D341Med (cell line): ENCODE measurements around the gene THSD4.

Source experiments
- DNase-seq: peaks from one replicate; pipeline ENCODE4 v3.0.0; 2012; ENCODE audit warnings: low spot score

Gene THSD4

GRCh38 chr15:71591057-71591456 is 475.8 kb downstream of the THSD4 start:
- no peak for DNase-seq

DNA sequence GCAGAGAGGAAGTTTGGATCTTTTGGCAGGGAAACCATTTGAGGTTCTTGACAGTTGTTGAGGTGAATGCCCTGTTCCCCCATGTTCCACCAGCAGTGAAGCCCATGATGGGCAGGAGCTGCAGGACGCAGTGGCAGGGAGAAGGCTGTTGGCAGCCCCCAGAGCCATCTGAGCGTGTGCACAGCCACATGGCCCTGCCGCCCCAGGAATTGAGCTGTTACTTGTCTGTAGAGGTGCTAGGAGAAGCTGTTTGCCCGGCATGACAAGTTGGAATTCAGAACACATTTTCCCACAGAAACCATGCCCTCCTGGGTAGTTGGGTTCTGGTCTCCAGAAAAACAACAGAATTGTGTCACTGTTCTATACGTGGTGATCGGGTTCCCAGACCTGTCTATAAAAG is 476.9 kb downstream of the THSD4 start:
- no peak for DNase-seq

- DNase-seq, result no peak
Measured at GRCh38 chr15:71595846-71596553, 480.7 kb downstream of the THSD4 start.

- no peak for DNase-seq
Measured at GRCh38 chr15:71596672-71597071, 481.4 kb downstream of the THSD4 start.

DNA sequence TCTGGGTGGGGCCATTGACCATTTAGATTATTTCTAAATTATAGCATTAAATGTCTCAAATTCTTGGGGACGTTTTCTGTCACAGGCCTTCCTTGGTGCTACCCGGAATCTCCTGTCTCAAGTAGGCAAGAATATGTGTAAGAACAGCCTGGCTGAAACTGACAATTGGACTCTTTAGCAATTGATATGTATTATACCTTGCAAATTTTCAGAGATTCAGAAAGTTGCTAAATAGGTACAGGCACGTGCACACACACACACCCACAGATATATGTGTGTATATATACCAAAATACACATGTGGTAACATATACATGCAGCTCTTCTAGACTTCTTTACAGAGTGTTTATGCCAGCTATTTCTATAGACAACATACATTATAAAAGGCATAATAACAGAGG is 481.9 kb downstream of the THSD4 start:
- DNase-seq, result no peak

- DNase-seq, result no peak
Measured at GRCh38 chr15:71597637-71598036, 482.4 kb downstream of the THSD4 start.

DNA sequence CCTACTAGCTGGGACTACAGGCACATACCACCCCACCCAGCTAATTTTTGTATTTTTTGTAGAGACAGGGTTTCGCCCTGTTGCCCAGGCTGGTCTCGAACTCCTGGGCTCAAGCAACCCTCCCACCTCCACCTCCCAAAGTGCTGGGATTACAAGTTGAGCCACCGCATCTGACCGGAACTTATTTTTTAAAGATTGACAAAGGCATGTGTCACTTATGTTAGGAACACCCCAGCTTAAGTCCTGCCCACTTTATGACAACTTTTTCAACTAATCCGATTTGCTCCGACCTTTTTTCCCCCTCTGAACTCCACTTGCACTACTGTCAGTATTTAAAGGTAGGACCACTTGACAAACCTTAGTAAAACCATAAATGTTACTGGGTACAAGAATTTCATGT is 483.5 kb downstream of the THSD4 start:
- DNase-seq, result no peak

DNA sequence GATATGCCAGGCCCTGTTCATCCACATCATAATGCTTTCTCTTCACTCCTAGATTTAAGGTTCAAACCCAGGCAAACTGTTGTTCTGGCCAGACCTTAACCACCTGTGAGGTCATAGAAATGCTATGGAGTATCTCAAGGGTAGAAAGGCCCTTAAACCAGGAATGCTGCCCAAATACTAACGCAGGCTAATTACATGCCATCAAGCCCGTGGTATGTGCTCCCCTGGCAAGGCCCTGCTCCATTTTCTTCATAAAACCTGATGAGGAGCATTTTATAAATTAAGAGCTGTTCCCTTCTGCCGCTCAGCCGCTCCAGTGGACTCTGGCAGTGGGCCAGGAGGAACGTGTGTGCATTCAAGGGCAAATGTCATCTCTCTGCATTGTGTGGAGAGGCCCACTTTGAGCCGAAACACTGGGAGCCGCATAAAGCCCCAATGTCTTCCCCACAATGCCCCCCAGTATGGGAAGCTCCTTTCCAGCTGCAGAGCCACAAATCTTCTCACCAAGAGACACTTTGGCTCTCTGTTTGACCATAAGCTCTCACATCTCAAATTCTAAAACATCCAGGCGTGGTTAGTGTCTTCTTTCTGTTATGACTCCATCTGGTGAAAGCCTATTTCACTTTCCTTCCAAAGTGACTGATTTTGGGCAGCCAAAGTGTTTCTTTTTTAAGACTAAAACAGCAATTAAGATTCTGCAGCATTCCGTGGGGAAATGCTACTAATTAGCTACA is 484.3 kb downstream of the THSD4 start:
- no peak for DNase-seq

- no peak for DNase-seq
Measured at GRCh38 chr15:71600237-71600636, 485.0 kb downstream of the THSD4 start.

- DNase-seq, result no peak
Measured at GRCh38 chr15:71601038-71601834, 486.0 kb downstream of the THSD4 start.

- no peak for DNase-seq
Measured at GRCh38 chr15:71603379-71603778, 488.1 kb downstream of the THSD4 start.

DNA sequence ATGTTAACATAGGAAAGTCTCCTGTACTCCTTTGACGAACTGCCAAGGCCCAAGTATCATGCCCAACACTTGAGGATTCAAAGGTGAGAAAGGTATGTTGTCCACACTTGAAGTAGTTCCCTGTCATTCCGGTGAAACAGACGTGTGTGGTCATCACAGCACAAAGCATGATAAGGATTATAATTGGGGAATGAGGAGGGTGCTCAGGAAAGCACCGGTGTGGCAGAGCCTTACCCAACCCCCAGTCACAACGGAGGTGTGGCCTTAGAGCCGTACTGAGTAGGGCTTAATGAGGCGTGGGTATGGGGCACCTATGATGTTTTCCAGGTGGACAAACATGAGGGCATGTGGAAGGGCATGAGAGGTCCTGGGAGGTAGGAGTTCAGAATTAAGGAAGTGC is 492.1 kb downstream of the THSD4 start:
- no peak for DNase-seq

DNA sequence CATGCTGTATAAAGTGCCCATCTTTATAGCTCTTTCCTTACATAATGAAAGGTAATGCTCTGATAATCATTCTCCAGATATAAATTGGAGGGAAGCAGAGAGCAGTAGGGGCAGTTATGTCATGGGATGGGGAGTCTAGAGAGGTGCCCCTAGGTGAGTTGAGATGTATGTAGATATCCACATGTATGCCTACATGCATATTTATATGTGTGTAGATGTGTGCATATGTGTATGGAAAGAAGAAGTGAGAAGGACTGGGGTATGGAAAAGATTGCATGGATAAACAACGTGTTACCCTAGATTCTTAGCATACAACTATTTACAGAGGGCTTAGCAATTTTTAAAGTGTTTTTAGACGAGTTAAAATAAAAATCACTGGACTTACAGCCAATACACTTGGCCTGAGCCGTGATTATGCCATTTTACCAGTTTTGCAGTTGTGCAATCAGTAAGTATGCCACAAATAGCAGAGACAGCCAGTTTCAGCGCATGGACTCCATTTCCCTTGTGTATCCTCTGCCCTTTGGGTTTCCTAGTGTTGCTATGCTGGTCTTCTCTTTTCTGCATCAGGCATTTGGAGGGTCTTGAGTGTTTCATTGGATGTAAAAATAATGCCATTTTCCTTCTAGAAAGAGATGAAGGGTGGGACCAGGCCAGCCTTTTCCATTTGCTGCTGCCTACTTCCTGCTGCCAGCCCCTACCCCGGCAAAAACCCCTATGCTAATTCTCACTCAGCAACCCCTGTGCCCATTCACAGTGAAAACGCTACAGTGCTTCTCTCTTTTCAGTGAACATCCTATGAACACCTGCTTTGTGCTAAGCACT is 495.7 kb downstream of the THSD4 start:
- no peak for DNase-seq

GRCh38 chr15:71611553-71612396 is 496.5 kb downstream of the THSD4 start:
- DNase-seq, result no peak

GRCh38 chr15:71612397-71612722 is 497.1 kb downstream of the THSD4 start:
- DNase-seq, result no peak

DNA sequence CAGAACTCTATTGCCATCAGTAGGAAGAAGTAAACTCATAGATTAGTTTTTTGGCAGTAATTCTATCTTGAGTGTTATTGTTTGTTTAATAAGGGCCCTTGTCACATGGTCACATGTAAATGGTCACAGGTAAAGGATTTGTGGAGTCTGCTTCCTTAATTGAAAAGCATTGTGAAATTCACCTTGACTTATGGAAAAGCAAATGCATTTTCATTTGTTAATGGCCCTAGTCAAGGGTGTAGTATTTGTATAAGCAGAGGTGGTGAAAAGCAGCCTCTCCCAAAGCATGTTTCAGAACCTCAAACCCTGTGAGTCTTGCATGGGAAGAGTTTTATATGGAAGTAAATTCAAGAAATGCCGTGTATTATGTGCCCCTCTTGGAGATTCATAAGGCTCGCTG is 497.6 kb downstream of the THSD4 start:
- DNase-seq, result no peak

- no peak for DNase-seq
Measured at GRCh38 chr15:71623111-71623510, 507.8 kb downstream of the THSD4 start.

GRCh38 chr15:71626596-71627088 is 511.4 kb downstream of the THSD4 start:
- DNase-seq, result no peak

GRCh38 chr15:71627188-71627587 is 511.9 kb downstream of the THSD4 start:
- no peak for DNase-seq

DNA sequence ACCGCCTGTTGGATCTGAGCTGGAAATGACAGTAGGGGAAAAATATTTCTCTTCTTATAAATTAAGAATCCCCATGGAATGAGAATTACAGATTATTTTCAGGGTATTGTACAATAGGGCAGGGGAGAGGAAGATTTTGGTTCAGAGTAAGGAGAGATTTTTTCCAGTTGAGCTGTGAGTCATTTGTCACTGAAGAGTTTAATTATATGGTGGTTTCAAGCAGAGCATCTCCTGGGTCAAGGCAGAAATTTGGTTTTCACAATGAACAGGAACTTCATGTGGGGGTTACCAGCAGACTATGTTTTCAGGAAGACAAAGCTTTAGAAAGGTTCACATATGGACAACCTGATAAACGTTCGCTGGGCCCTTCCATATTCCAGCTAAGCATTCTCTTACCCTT is 512.3 kb downstream of the THSD4 start:
- no peak for DNase-seq
